ENCODE results near the gene SSB.
"Not testable (repeated sequence)": the region's sequence is repeated elsewhere in the genome, so short reads cannot be mapped to it uniquely, and the experiment has no call there.

SSB gene

DNA sequence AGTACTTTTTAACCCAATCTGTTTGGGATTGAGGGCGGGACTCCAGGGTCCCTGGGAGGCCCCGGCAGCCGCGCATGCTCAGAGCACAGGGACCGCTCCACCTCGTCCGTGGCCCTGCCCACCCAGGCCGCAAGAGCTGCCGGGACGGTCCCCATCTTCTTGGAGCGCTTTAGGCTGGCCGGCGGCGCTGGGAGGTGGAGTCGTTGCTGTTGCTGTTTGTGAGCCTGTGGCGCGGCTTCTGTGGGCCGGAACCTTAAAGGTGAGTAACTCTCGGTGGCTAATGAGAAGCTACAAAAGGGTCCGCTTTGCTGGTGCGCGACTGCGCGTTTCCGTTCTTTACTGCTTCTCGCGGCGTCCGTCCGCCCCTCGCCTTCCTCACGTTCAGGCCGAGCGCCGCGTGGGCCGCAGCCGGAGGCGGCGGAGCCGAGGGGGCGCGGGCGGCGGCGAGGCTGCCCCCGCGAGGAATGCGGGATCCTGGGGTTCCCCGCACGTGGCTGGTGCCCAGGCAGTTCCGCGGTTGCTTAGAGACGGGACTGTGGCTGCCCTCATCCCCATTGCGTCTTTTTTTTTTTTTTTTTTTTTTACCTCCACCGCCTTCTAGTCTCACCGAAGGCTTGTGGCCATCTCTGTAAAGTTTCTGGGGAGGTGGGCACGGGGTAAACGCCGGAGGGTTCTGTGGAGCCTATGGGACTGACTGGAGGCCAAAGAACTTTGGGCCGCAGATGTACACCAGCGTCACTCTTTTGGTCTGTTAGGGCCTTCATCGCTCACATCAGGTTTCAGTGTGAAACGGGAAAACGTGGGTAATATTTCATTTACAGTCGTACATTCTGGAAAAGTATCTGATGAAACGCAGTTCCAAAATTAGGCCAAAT, at the start of gene SSB:
SSB (plus strand) TSS at position 154 of the 875 bp plus-strand sequence. CDS start 2,090 bp downstream, outside the sequence.
- DNase-seq = peak; percentile 89

DNA sequence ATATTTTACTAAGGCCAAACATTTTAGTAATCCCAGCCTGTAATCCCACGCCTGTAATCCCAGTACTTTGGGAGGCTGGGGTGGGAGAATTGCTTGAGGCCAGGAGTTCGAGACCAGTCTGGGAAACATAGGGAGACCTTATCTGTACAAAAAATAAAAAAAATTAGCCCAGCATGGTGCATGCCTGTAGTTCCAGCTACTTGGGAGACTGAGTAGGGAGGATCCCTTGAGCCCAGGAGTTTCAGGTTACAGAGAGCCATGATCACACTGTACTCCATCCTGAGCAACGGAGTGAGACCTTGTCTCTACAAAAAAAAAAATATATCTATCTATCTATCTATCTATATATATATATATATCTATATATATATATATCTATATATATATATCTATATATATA, 45.9 kb upstream of the SSB start:
- no peak for DNase-seq

DNA sequence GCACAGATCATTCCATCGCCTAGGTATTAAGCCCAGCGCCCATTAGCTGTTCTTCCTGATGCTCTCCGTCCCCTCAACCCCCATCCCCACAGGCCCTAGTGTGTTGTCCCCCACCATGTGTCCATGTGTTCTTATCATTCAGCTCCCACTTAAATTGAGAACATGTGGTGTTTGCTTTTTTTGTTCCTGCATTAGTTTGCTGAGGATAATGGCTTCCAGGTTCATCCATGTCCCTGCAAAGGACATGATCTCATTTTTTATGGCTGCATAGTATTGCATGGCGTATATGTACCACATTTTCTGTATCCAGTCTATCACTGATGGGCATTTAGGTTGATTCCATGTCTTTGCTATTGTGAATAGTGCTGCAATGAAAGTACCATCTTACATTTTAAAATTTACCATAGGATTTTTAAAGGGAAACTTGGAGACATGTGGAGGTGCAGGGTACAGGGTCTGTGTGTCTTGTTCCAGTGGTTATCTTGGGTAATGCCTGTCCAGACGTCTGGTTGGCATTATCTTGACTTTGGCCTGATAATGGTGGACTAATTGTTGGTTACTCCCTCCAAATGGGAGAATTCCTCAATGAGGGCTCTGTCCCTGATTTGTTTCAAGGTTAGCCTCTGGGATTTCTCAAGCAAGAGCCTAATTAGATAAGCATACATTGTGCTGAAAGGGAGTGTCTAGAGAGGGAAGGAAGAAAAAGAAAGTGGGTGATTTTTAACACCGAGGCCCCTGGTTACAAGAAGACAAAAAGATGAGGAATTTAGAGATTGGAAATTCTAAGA, 43.4 kb upstream of the SSB start:
- DNase-seq = no peak

DNA sequence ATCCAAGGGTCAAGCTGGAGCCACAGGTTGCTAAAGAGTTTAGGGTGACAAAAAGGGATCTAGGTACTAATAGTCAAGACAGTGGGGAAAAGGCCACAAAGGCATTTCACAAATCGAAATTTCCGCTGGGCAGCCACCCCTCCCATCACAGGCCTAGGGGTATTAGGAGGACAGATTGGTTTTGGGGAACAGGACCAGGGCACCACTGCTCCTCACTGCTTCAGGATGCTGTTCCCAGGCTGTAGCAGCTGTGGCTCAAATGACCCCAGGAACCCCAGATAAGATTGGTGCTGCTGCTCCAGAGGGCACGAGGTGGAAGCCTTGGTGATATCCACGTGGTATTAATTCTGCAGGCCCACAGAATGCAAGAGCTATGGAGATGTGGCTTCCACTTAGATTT, 42.3 kb upstream of the SSB start:
- no peak for DNase-seq

DNA sequence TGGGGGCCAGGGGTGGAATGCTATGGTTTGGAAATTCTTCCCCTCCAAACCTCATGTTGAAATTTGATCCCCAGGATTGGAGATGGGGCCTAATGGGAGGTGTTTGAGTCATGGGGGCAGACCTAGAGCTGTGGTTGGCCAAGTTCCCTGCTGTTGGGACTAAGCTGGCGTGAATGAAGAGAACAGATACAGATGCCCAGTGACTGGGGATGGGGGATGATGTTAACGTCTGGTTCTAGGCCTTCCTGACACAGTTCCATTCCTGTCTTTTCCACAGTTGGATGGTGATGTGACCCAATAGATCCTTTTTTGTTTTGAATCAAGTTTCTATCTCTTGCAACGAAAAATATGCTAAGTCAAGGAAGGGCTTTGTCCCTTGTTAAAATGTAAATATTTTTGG, 41.3 kb upstream of the SSB start:
- no peak for DNase-seq

DNA sequence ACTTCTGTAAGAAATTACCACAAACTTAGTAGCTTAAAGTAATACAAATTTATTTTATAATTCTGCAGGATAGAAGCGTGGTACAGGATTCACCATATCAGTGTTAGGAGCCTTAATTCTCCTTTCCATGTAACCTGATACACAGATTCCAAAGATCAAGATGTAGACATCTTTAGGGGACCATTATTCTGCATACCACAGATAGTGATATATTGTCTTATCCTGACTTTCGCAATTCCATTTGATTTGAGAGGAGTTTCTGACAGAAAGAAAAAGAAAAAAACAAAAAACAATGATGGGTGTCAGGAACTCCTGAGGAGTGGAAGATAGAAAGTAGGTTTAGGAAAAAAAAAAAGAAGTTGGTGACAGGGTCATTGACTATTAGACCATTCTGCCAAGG, 40.9 kb upstream of the SSB start:
- DNase-seq = no peak

DNA sequence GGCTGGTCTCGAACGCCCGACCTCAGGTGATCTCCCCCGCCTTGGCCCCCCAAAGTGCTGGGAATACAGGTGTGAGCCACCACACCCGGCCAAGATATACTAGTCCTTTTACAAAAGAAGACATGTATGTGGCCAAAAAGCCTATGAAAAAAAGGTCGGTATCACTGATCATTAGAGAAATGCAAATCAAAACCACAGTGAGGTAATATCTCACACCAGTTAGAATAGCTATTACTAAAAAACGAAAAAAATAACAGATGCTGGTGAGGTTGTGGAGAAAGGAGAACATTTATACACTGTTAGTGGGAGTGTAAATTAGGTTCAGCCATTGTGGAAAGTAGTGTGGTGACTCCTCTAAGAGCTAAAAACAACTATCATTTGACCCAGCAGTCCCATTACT, 38.7 kb upstream of the SSB start:
- DNase-seq = no peak

DNA sequence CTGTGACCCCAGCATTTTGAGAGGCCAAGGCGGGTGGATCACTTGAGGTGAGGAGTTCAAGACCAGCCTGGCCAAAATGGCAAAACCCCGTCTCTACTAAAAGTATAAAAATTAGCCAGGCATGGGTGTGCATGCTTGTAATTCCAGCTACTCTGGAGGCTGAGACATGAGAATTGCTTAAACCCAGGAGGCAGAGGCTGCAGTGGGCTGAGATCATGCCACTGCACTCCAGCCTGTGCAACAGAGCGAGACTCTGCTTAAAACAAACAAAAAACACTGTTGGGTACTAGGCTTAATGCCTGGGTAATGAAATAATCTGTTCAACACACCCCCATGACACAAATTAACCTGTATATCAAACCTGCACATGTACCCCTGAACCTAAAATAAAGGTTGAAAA, 37.9 kb upstream of the SSB start:
- not testable (repeated sequence) for DNase-seq

DNA sequence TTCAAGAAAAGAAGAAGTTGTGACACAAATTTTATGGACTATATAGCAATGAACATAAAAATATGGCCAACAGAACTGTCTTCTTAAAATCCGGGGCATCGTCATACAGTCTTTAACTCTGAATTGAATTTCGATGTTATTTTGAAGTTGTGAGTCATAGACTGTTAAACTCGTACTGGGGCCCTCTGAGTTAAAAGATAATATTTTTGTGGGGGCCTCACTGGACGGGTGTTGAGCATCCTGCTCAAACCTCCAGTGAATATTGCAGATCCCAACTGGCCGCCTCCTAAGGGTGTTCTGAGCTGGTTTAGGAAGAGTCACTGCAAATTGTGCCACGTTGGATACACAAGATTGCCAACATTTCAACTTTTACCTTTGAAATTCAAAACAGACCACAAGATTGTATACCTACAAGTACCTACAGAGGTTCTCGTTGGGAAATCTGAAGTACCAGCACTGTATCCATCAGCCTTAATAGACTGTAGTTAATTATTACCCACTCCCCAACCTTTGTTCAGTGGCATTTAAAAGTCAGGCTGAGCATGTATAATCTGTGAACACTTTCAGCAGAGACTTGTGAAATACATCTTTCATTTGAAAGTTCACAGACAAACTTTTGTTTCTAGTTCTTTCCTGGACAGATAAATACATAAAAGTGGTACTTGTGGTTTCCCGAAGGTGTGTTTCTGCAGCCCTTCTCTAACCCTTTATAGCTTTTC, 37.3 kb upstream of the SSB start:
- no peak for DNase-seq

DNA sequence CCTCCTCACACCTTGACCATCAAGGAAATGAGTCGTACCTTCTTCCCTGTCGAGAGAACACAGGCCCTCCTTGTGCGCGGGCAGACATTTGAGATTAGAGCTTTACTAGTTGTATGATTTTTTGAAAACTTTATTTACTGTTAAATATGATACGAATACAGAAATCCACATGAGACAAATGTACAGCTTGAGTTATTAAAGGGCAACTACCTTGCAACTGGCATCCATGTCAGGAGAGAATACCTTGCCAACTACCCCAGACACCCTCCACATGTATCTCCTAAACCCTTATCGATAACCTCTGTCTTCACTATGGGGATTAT, 36.7 kb upstream of the SSB start:
- DNase-seq = no peak

DNA sequence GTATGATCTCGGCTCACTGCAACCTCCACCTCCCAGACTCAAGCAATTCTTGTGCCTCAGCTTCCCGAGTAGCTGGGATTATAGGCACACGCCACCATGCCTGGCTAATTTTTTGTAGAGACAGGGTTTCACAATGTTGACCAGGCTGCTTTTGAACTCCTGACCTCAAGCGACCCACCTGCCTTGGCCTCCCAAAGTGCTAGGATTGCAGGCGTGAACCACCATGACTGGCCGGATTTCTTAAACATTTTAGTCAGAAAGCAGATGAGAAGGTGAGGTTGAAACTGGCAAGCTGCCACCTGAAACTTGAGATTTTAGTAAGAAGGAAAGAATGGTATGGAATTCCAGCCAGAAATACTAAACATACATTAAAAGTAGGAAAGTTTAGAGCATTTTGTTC, 33.1 kb upstream of the SSB start:
- DNase-seq = no peak

DNA sequence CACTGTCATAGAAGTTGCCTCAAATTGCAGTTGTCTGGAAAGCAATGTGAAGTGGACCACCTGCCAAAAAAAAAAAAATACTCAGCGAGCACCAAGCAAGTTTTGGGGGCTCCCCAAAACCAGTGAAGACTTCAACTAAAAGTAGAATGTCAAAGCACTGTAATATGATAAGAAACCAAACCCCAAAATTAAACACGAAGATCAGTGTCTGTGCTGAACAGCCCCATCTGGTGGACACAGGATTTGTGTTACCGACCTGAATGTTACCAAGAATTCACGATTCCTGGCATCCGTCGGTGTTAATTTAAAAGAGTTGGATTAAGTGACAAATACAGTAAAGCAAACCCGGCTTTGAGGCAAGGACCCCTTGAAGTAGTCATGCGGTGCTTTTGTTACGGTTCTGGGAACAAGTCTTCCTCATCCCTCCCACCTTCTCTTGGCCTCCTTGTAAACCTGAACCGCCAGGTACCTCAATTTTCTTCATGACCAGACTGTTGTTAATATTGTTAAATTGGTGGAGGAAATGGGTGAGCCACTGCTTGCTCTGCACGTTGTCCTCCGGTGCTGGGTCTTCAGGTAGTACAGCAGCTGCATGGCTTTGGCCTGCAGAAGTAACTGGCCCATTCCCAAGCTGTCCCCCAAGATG, 31.3 kb upstream of the SSB start:
- DNase-seq = peak; percentile 13

DNA sequence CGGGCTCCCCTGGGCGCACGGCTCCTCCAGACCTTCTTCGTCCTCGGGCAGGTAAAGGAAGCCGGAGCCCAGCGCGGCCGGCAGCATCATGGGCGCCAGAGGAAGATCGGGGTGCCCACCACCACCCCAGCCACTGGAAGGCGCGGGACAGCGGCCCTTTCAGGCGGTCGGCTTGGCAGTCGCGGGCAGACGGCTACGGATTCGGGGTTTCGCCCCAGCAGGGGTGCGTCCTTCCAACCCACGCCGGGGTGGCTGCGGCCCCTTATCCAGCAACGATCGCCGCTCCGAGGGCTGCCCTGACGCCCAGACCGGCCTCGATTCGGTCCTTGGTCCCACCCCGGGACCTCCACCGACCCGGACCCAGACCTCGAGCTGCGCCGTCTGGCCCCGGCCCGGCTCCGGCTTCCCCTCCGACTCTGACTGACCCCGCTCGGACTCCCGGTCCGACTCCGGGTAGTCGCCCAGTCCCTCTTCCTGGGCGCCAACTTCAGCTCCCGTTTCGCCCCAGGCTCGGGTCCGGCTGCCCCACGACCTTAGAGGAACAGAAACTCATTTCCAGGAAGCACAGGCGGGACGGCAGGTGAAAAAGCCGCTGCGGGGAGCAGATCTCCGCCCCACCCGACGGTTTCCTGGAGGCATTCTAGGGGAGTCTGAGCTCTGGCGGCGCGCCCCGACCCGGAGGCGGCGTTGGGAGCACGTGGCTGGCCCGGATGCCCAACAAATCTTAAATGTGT, 30.2 kb upstream of the SSB start:
- no peak for DNase-seq

DNA sequence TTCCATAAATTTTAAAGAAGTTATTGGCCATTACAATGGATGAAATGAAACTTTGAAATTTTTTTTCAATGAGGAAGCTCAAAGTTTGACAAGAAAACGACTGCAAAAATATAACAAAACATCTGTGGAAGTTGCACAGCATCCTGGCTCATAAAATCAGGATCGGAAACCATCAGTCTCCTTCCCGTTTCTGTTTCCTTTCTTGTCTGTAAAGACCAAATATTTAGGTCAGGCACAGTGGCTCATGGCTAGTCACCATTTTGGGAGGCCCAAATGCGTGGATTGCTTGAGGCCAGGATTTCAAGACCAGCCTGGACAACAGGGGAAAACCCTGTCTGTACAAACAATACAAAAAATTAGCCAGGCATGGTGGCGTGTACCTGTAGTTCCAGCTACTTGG, 27.6 kb upstream of the SSB start:
- no peak for DNase-seq

DNA sequence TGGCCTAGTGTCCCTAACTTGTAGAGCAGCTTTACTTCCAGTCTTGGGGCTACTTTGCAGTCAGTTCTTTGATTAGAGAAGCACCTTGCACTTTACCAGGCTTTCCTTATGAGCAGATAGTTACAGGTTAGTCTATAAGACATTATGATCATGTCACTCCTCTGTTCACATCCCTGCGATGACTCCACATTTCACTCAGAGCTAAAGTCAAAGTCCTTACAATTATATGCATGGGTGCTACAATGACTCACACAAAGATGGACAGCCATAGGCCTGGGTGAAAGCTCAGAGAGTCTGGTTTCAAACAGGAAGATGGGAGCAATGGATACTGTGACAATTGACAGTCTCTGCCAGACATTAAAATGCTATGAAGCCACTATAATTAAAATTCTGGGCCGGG, 27.1 kb upstream of the SSB start:
- no peak for DNase-seq

DNA sequence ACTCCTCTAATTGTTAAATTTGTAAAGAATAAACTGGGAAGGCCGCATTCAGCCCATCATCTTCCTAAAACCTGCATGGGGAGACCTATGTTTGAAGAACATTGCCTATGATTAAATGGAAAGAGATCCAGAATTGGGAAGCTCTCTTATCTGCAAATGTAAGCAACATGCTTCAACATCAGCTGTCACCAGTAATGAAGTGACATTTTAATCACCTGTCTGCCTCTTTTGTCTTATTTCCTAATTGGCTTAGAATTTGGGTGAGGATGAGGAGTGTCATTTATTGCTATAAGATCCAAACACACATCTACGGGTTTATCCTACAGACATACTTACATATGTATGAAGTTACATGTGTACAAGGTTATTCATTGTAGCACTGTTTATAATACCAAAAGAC, 26.0 kb upstream of the SSB start:
- DNase-seq = no peak

DNA sequence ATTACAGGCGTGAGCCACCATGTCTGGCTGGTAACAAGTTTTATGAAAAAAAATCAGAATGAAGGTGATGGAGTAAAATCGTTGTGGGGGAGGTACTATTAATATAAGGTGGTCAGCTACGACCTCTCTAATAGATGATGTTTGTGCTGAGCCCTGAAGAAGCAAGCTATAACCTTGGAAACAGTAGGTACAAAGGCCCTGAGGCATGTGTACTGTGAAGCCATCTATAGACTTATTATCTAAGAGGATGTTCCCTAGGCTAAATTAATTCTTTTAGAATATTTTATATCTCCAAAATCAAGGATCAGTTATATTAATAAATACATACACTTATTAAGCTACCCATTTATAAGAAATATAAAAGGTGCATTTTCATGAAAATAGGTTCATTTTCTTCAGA, 23.3 kb upstream of the SSB start:
- DNase-seq = no peak

DNA sequence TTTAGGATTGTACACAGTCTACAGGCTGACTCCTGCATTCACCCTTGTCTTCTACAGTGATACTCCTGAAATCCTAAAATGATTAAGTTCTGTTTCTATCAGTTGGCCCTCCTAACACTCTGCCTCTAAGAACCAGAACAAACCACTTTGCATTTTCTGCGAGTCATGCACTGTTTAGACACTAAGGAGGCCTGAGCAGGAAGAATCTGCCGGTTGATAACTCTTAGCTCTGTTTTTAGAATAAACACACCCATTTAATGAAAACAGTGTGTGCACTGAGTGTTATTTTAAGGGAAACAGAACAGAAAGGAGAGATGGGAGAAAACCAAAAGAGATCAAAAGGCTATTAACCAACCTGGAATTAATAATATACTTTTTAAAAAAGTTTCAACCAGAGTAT, 22.9 kb upstream of the SSB start:
- no peak for DNase-seq

DNA sequence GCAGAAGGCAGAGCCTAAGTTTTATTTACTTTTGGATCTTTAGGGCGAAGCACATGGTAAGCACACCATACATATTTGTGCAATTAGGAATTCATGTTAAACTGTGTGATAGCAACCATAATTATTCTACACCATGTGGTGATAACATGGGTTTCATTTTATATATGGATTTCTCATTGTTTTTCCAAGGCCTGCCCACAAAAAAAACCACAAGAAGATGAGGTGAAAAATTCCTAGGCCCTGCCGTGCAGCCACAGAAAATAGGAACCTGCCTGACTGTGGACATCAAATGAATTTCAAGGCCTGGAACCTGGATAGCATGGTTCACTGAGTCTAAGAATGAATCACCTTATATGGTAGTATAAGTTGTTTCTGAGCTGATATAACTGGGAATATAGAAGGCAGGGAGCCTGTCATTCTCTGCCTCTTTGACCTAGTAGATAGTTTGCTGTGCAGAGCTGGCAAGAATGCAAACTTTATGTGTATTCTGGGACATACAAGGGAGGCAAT, 22.4 kb upstream of the SSB start:
- DNase-seq = no peak

DNA sequence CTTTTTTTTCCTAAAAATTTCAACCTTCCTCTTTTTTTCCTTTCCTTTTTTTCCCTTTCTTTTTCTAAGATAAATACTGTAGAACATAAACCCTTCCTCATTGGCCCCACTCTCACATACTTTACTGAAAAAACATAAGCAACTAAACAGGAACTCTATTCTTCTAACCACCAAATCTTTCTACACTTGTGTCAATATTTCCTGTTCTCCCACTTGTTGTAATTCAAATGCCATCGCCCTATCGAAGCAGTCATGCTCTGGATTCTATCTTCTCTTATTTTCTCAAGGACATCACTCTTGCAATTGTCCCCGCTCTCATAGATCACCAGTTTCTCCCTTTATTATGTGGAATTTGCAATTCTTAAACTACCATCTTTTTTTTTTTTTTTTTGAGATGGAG, 20.2 kb upstream of the SSB start:
- DNase-seq = no peak

DNA sequence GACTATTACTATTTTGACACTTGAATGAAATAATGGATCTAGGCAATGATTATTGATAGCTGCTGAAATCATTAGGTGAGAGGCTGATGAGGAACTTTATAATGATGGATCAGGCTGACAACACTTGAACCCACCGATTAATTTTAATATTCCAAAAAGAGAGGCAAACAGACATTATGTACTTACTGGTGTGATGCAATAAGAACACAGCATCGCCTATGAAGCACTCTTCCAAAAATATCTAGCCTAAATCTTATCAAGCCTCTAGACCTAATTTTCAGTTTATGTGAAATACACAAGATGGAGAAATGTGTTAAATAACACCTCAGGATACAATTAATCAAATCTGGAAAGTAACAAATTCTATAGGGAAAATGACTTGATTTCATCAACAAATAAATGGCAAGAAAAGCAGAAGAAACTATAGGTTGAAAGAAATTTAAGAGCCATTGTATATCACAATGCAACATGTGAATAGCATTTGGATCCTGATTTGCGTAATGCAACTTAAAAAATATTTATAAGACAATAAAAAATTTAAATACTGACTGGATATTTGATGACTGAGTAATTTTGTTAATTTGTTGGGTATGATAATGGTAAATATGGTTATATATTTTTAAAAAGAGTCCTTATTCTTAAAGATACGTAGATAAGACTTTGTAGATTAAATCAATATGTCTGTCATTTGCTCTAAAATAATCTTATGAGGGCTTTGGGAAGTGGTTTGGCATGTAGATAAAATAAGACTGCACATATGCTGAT, 17.2 kb upstream of the SSB start:
- no peak for DNase-seq

DNA sequence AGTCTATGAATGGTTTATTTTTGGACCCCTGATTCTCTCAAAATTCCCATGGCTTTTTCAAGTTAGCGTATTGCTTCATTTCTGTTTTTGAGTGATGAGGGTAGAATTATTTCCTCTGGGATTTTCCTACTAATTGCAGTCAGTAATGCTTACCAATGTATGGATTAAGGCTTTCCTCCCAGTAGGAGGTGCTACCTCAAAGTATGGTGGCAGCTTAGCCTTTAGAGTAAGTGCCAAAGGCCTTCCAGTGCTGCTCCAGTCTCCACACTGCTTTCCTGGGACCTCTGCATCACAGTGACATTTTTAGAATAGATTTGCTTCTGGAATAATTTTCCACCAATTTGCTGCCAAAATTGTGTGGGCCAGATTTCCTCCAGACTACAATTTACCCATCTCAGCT, 16.2 kb upstream of the SSB start:
- no peak for DNase-seq

Measured in NCI-H774 (cell line).